ENCODE measurements around the gene NRG3.

DNA sequence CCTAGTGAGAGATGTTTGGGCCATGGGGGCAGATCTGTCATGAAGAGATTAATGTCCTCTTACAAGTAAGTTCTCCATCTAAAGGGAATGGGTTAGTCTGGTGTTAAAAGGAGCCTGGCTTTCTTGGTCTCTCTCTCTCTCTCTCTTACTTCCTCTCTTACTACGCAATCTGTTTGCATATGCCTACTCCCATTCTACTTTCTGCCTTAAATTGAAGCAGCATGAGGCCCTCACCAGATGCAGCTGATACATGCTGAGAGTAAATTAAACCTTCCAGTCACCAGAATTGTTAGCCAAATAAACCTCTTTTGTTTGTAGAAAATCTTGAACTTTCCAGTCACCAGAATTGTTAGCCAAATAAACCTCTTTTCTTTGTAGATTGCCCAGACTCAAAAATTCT is 884.1 kb downstream of the NRG3 start:
- TF ChIP-seq, protein P1, sequence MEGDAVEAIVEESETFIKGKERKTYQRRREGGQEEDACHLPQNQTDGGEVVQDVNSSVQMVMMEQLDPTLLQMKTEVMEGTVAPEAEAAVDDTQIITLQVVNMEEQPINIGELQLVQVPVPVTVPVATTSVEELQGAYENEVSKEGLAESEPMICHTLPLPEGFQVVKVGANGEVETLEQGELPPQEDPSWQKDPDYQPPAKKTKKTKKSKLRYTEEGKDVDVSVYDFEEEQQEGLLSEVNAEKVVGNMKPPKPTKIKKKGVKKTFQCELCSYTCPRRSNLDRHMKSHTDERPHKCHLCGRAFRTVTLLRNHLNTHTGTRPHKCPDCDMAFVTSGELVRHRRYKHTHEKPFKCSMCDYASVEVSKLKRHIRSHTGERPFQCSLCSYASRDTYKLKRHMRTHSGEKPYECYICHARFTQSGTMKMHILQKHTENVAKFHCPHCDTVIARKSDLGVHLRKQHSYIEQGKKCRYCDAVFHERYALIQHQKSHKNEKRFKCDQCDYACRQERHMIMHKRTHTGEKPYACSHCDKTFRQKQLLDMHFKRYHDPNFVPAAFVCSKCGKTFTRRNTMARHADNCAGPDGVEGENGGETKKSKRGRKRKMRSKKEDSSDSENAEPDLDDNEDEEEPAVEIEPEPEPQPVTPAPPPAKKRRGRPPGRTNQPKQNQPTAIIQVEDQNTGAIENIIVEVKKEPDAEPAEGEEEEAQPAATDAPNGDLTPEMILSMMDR (IDR thresholded peaks at IDR 0.05; ENCODE audit: control extremely low read depth in 1 of 3, insufficient read depth in 1 of 3, low read depth in 1 of 3, low read length in 3 of 3) = no peak
- TF ChIP-seq, protein P2, sequence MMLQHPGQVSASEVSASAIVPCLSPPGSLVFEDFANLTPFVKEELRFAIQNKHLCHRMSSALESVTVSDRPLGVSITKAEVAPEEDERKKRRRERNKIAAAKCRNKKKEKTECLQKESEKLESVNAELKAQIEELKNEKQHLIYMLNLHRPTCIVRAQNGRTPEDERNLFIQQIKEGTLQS (IDR thresholded peaks at IDR 0.05; ENCODE audit: insufficient read depth, low read depth, low read length) = no peak
- TF ChIP-seq TEAD4 (IDR thresholded peaks at IDR 0.05; ENCODE audit: low read depth, low read length) (no peak), POLR2AphosphoS5 (IDR thresholded peaks at IDR 0.05; ENCODE audit: low read depth, low read length) (no peak), EP300 (IDR thresholded peaks at IDR 0.05; ENCODE audit: borderline replicate concordance in 1 of 2, low read depth in 2 of 2, low read length in 2 of 2) (no peak; a peak in 1 of 3 replicates), TAF1 (IDR thresholded peaks at IDR 0.05; ENCODE audit: low read depth, low read length) (no peak), EZH2 (IDR thresholded peaks at IDR 0.05; ENCODE audit: low read depth, low read length, severe bottlenecking) (no peak), POLR2A (IDR thresholded peaks at IDR 0.05; ENCODE audit: control extremely low read depth in 1 of 2, low read depth in 2 of 2, low read length in 2 of 2) (no peak), NRF1 (IDR thresholded peaks at IDR 0.05; ENCODE audit: low read depth, low read length) (no peak), BRCA1 (IDR thresholded peaks at IDR 0.05; ENCODE audit: low read depth, low read length) (no peak), RXRA (IDR thresholded peaks at IDR 0.05; ENCODE audit: insufficient read depth, low read depth, low read length) (no peak)
